Stimulated activated CD4-positive, alpha-beta T cell treated with anti-CD3 and anti-CD28 coated beads, Interleukin-2, amount 100 ng/mL, for 24 hours (primary cell): ENCODE data around the gene LRRFIP2.
"Not testable (repeated sequence)": the region's sequence is repeated elsewhere in the genome, so short reads cannot be mapped to it uniquely, and the experiment has no call there.

ENCODE experiments used
- DNase-seq, 2 donors: peaks; one replicate each; pipeline ENCODE4 v3.0.0-alpha.2; 2020

Gene LRRFIP2

DNA sequence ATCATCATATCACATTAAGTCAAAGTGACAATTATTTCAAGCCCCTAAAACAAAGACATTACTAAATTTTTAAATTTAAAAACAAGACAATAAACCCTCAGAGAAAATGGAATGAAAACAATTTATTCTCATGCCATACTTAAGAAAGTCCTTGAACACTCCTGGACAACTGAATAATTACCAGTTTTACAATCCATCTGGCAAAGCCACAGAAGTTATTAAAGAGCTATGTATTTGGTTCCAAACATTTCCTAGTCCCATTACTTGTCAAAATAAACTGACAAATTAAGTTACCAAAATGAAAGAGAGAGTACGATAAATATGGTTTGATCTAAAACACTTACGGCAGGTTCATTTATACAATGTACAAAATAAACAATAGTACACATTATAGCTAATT is 63.2 kb downstream of the LRRFIP2 start:
- no peak for DNase-seq

DNA sequence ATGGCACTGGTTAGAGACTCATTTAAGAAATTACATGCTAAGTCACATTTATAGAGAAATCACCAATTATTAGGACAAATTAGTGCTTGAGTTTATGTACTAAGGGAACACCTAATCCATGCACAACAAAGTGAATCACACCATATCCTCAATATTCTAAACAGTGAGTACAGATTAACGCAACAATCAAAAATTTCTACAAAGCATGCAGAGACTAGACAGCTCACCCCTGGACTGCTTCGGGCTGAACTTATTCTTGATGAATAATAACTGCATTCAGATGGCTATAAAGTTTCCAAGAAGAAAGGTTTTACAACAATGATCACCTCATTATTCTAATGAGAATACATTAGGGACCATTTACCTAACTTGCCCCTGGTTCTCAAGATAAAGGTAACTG is 66.5 kb downstream of the LRRFIP2 start:
- no peak for DNase-seq

GRCh38 chr3:37103103-37103808 is 71.1 kb downstream of the LRRFIP2 start:
- no peak for DNase-seq

- no peak for DNase-seq
These were observed 74.0 kb downstream of the LRRFIP2 start for GRCh38 chr3:37100411-37100810.

GRCh38 chr3:37099469-37099868 is 74.9 kb downstream of the LRRFIP2 start:
- no peak for DNase-seq

GRCh38 chr3:37098884-37099283 is 75.5 kb downstream of the LRRFIP2 start:
- no peak for DNase-seq

DNA sequence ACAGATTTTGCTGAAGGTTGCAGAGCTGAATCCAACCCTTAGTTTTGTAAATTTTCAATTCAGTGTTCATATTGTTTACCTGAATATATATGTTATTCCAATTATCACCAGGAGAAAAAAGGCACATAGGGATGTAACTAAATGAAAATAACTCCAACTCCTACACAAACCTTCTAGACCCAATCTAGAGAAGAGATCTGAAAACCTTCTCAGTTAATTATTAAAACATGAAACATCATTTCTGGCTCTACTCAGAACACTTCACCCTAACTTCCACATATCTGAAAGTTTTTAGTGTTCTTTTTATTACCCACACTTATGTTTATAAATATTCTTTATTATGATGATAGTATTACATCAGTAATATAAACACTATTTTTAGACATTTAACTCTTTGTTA is 76.6 kb downstream of the LRRFIP2 start:
- no peak for DNase-seq

GRCh38 chr3:37096975-37097374 is 77.4 kb downstream of the LRRFIP2 start:
- DNase-seq, result no peak

DNA sequence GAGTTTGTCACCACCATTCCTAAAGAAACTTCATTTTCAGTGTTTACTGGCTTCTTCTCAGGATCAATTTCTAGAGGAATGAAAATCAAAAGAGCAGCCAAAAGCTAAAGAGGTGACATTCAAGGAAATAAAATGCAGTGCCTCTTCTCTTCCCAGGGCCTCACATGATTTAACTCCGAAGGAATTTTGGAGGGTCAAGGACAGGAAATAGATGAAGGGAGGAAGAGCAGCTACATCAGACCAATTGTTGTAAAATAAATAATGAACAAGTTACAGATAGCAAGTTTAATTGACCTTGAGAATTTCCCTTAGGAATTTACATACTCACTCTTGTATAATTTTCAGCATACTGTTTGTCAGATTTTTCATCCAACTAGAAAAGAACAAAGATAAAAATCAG is 78.1 kb downstream of the LRRFIP2 start:
- no peak for DNase-seq

DNA sequence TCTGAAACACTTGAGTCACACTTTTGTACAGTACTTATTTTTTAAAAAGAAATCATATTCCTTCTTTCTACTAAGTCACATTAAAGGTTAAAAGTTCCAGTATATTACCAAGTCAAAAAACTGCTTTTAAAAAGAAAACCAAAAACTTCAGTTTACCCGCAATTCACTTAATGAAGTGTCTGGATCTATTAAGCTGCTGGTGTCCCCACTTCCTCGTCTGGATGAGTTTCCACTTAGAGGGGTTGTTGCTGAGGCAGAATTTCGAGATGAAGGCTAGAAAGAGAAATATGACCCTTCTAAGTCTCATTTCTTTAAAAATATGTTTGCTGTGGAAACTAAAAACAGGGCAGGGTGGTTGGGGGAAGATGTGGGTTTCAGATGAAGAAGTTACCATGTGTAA is 79.7 kb downstream of the LRRFIP2 start:
- DNase-seq, result no peak

GRCh38 chr3:37093481-37093880 is 80.9 kb downstream of the LRRFIP2 start:
- DNase-seq, result no peak

- no peak for DNase-seq
These were observed 81.9 kb downstream of the LRRFIP2 start for GRCh38 chr3:37092484-37092883.

- DNase-seq, result no peak
These were observed 86.5 kb downstream of the LRRFIP2 start for GRCh38 chr3:37087870-37088269.

- DNase-seq, result no peak
These were observed 87.5 kb downstream of the LRRFIP2 start for GRCh38 chr3:37086918-37087317.

- no peak for DNase-seq
These were observed 92.1 kb downstream of the LRRFIP2 start for GRCh38 chr3:37082317-37082716.

DNA sequence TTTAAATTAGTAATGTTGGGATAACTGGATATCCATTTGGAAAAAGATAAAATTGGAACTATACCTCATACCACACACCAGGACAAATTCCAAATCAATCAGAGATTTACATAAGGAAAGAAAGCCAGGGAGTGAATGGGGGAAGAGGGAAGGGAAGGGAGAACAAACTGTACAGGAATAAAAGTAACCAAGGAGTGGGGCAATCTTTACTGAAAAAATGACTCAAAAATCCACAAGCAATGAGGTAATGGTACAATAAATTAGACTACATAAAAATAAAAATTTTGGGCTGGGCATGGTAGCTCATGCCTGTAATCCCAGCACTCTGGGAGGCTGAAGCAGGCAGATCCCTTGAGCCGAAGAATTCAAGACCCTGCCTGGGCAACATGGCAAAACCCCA is 98.4 kb downstream of the LRRFIP2 start:
- DNase-seq, result no peak

DNA sequence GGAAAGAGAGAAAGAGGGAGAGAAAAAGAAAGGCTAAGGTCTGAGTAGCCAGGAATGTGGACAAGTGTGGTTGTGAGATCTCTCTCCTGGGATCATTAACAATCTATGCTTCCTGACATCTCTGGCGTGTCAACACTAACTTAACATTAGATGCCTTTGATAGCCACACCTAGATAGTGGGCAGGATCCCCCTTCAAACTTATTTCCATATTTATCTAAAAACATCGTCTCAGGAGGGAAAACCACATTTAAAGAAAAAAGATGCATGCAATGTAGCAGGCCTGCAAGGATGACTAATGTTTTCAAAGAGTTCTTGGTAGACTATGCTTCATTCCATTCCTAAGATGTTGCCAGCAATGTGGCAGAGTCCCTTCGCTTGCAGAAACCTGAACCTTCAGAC is 100.2 kb downstream of the LRRFIP2 start:
- no peak for DNase-seq

- peak in 1 of 2 donors; percentile 38 for DNase-seq
These were observed 101.5 kb downstream of the LRRFIP2 start for GRCh38 chr3:37072892-37073291.

DNA sequence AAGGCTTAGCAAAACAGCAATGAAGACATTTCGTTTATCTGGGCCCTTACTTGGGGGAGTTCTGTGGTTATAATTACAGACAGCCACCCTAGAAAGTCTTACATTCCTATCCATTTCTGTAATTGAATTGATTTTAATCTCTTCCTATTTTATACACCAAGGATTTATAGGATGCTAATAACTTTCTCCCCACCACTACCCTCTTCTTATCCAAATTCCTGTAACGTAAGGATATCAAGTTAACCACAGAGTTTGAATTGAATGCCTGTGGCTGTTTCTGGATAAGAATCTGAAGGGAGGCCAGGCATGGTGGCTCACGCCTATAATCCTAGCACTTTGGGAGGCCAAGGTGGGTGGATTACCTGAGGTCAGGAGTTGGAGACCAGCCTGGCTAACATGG is 102.5 kb downstream of the LRRFIP2 start:
- DNase-seq, result no peak

GRCh38 chr3:37068031-37068430 is 106.4 kb downstream of the LRRFIP2 start:
- no peak for DNase-seq

DNA sequence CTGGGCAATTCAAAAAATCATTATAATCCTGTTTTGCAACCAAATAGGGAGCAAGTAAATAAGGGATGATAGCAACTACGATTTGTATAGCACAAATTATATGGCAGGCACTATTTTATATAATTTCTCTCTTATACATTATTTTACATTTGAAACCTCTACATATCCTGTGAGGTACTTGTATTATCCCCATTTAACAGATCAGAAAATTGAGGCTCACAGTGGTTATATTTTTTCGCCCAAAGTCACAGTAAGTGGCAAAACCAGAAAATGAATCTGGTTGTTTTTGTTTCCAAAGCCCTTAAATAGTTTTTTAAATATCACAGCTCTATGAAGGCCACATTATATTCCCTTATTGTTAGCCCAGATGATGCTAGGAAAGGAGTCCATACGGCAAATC is 106.8 kb downstream of the LRRFIP2 start:
- no peak for DNase-seq

- DNase-seq, result no peak
These were observed 109.6 kb downstream of the LRRFIP2 start for GRCh38 chr3:37064747-37065146.

- no peak for DNase-seq
These were observed 116.3 kb downstream of the LRRFIP2 start for GRCh38 chr3:37058117-37058516.

- DNase-seq, result no peak
These were observed 117.6 kb downstream of the LRRFIP2 start for GRCh38 chr3:37056826-37057225.

- not testable (repeated sequence) for DNase-seq
These were observed 119.3 kb downstream of the LRRFIP2 start for GRCh38 chr3:37055077-37055476.
